Stomach (tissue), 9 donors: ENCODE data around the gene SEC61G. TPM values are rescaled to one million over a fixed set of nuclear protein-coding genes. Genes with fewer than 3 reads are reported as not detected.

Experiments
- DNase-seq, 2 donors: peaks; one replicate each; pipeline versions ENCODE4 v3.0.0 to v3.0.0-alpha.2; 2013 to 2019
- H3K27ac ChIP-seq, 5 donors: fragments of 200-600 bp in 4 of 5; sonication (generic) in 4 of 5; one replicate each; pipeline ENCODE4 v1.5.1; 2013 to 2019; ENCODE audit warnings: mild to moderate bottlenecking in 1 of 5, moderate library complexity in 1 of 5
- H3K27me3 ChIP-seq, 3 donors: fragments of 200-600 bp; sonication (generic); one replicate each; pipeline ENCODE4 v1.5.1; 2017 to 2019; ENCODE audit warnings: mixed run types in 1 of 3
- H3K36me3 ChIP-seq, 4 donors: fragments of 200-600 bp; sonication (generic); 1 replicate in 3 of 4; 2 replicates in 1 of 4; pipeline ENCODE4 v1.5.1; 2016 to 2019
- H3K4me1 ChIP-seq, 4 donors: fragments of 200-600 bp; sonication (generic); one replicate each; pipeline ENCODE4 v1.5.1; 2016 to 2019
- H3K4me3 ChIP-seq, 4 donors: fragments of 200-600 bp; sonication (generic) in 3 of 4; one replicate each; pipeline ENCODE4 v1.5.1; 2016 to 2019; ENCODE audit warnings: mild to moderate bottlenecking in 1 of 4
- H3K9me3 ChIP-seq, 4 donors: fragments of 200-600 bp; sonication (generic); one replicate each; pipeline ENCODE4 v1.5.1; 2016 to 2019
- CTCF ChIP-seq, 7 experiments: fragments of 450-650 bp in 4 of 7; fragments of 200-600 bp in 3 of 7; sonication (generic) in 3 of 7; IDR thresholded peaks; one replicate each; pipeline ENCODE4 v1.5.1; 2016 to 2019; ENCODE audit warnings: antibody characterized with exemption in 7 of 7, control low read depth in 2 of 7, mild to moderate bottlenecking in 1 of 7
- EP300 ChIP-seq: sonication (generic); formaldehyde crosslinking; IDR thresholded peaks from one replicate; pipeline ENCODE4 v1.6.1; 2017; ENCODE audit warnings: antibody characterized with exemption
- POLR2A ChIP-seq, 4 donors: fragments of 450-650 bp; IDR thresholded peaks; one replicate each; pipeline ENCODE4 v1.6.1; 2016; ENCODE audit warnings: antibody characterized with exemption in 4 of 4, control low read depth in 2 of 4, mild to moderate bottlenecking in 1 of 4, moderate library complexity in 1 of 4
- POLR2AphosphoS5 ChIP-seq, 3 donors: sonication (generic); formaldehyde crosslinking; IDR thresholded peaks; one replicate each; pipeline ENCODE4 v1.6.1; 2016; ENCODE audit warnings: antibody characterized with exemption in 3 of 3
- WGBS, 5 donors: extraction: QIAGEN DNeasy Blood & Tissue Kit in 3 of 5; methylation state at CpG; one replicate each; pipeline versions ENCODE4 v1.1.5 to v1.1.7; 2013 to 2018; 5-methylcytosine and 5-hydroxymethylcytosine counted together
- intact Hi-C: fragments of 100-400 bp; cut with DNase I; formaldehyde crosslinking; loops from one replicate; pipeline ENCODE4 v1.15.1; 2023; ENCODE audit warnings: low total_unique reads
- polyA plus RNA-seq, 3 donors: library from polyadenylated mRNA; stranded (reverse); fragments of 200-250 nt; gene quantifications; one replicate each; pipeline ENCODE4 v1.2.3, GENCODE V29; 2013
- total RNA-seq, 5 donors: library from RNA; depleted of rRNA; stranded (reverse); fragments of >200 nt; gene quantifications; one replicate each; pipeline versions ENCODE4 v1.1.0 to v1.2.3, GENCODE V29; 2014 to 2016
- donor health status: healthy with polysubstance abuse.
- donor health status: Bipolar disorder and iron deficiency.
- donor health status: healthy.

SEC61G gene
- total and polyA plus RNA-seq, 8 donors: 0.87 to 488 (median 135) TPM

- no peak for DNase-seq
- Histone ChIP-seq H3K36me3 (no peaks in the 10 kb centered on the region), H3K4me3 (no peak overlapping the region), H3K4me1 (no peaks in the 10 kb centered on the region), H3K9me3 (peaks cover 0 to 40% (median 7%) of the 10 kb centered on the region in 4 donors), H3K27me3 (no peaks in the 10 kb centered on the region), H3K27ac (no peak overlapping the region)
- TF ChIP-seq POLR2A (IDR thresholded peaks at IDR 0.05) (no peak), EP300 (no peak), CTCF (IDR thresholded peaks at IDR 0.05) (no peak), POLR2AphosphoS5 (IDR thresholded peaks at IDR 0.05) (no peak)
- intact Hi-C loops: no loop called here
These were observed 39.6 kb downstream of the SEC61G start for GRCh38 chr7:54719425-54719824.

- no peaks in the 10 kb centered on the region for H3K27me3 ChIP-seq
- H3K27ac ChIP-seq: no peak overlapping the region
- H3K4me1 ChIP-seq: no peaks in the 10 kb centered on the region
- 76 to 90% (median 87%) methylated on average over 4 of the region's 4 CpGs for WGBS, 5 donors
- no peak for DNase-seq
- no peaks in the 10 kb centered on the region for H3K36me3 ChIP-seq
- H3K4me3 ChIP-seq: no peak overlapping the region
- intact Hi-C loops: no loop called here
- TF ChIP-seq CTCF (IDR thresholded peaks at IDR 0.05): no peak
- no peak for TF ChIP-seq POLR2AphosphoS5 (IDR thresholded peaks at IDR 0.05)
- no peak for TF ChIP-seq POLR2A (IDR thresholded peaks at IDR 0.05)
- no peak for TF ChIP-seq EP300
- peaks cover 0 to 38% (median 18%) of the 10 kb centered on the region in 4 donors for H3K9me3 ChIP-seq
These were observed 46.2 kb downstream of the SEC61G start for GRCh38 chr7:54712820-54713219.

GRCh38 chr7:54711900-54712595, 47.0 kb downstream of the SEC61G start:
- Histone ChIP-seq H3K4me1 (no peaks in the 10 kb centered on the region), H3K36me3 (no peaks in the 10 kb centered on the region), H3K9me3 (peaks cover 0 to 38% (median 20%) of the 10 kb centered on the region in 4 donors), H3K4me3 (no peak overlapping the region), H3K27ac (no peak overlapping the region), H3K27me3 (no peaks in the 10 kb centered on the region)
- 74 to 83% (median 81%) methylated on average over 2 of the region's 2 CpGs for WGBS, 5 donors
- intact Hi-C loops: no loop called here
- TF ChIP-seq EP300 (no peak), POLR2A (IDR thresholded peaks at IDR 0.05) (no peak), CTCF (IDR thresholded peaks at IDR 0.05) (no peak), POLR2AphosphoS5 (IDR thresholded peaks at IDR 0.05) (no peak)
- DNase-seq: no peak

GRCh38 chr7:54709283-54709682, 49.7 kb downstream of the SEC61G start:
- Histone ChIP-seq H3K27me3 (no peaks in the 10 kb centered on the region), H3K4me1 (no peaks in the 10 kb centered on the region), H3K36me3 (no peaks in the 10 kb centered on the region), H3K9me3 (peaks cover 0 to 28% (median 15%) of the 10 kb centered on the region in 4 donors), H3K27ac (no peak overlapping the region), H3K4me3 (no peak overlapping the region)
- TF ChIP-seq CTCF (IDR thresholded peaks at IDR 0.05): no peak
- no peak for TF ChIP-seq POLR2AphosphoS5 (IDR thresholded peaks at IDR 0.05)
- no peak for TF ChIP-seq EP300
- TF ChIP-seq POLR2A (IDR thresholded peaks at IDR 0.05): no peak
- no peak for DNase-seq
- WGBS, 5 donors: 64 to 90% (median 78%) methylated on average over 1 of the region's 1 CpG
- intact Hi-C loops: no loop called here
